PC-3 (cell line): Measurements from ENCODE around the gene PCBP3. TPM values are rescaled to one million over a fixed set of nuclear protein-coding genes. Genes with fewer than 3 reads are reported as not detected.
A peak's percentile ranks its signal among the peaks of the same experiment; 100 is the strongest.

ENCODE experiments used
- ATAC-seq: fragments of 200-7000 bp; cut with Tn5 transposase; 2 replicates; pipeline ENCODE4 v1.9.1; 2020; ENCODE audit warnings: mild to moderate bottlenecking, moderate library complexity
- BruUV-seq: library from RNA; stranded (reverse); fragments of 400-500 nt; replicated peaks from 2 replicates; lab custom pipeline; 2021; lab: Mats Ljungman, UMichigan
- CTCF ChIA-PET: fragments of 300-600 bp; sonication (Branson Sonifier 250); formaldehyde crosslinking; loops from one replicate; lab custom pipeline; 2022; ENCODE audit warnings: antibody characterized with exemption; lab: Charles Lee
- POLR2A ChIA-PET: fragments of 300-600 bp; sonication (Branson Sonifier 250); formaldehyde crosslinking; loops from one replicate; lab custom pipeline; 2022; ENCODE audit warnings: antibody characterized with exemption; ENCODE audit not compliant: unreplicated experiment; lab: Charles Lee
- DNase-seq: peaks from one replicate; pipeline ENCODE4 v3.0.0-alpha.2; 2015
- H2AFZ ChIP-seq: fragments of 300-600 bp; sonication (generic); 2 replicates; pipeline ENCODE4 v1.6.0; 2016; ENCODE audit warnings: antibody characterized with exemption, low read length
- H3F3A ChIP-seq: fragments of 300-600 bp; sonication (generic); one replicate; pipeline ENCODE4 v1.6.0; 2017; ENCODE audit warnings: antibody characterized with exemption, low read length, control low read depth, mild to moderate bottlenecking; ENCODE audit not compliant: unreplicated experiment
- H3K27ac ChIP-seq: fragments of 300-600 bp; sonication (generic); 2 replicates; pipeline ENCODE4 v1.5.1; 2016; ENCODE audit warnings: mild to moderate bottlenecking, low read length
- H3K27me3 ChIP-seq: fragments of 300-600 bp; sonication (generic); 2 replicates; pipeline ENCODE4 v1.6.1; 2016; ENCODE audit warnings: low read length, mixed read lengths
- H3K36me3 ChIP-seq: fragments of 300-600 bp; sonication (generic); 2 replicates; pipeline ENCODE4 v1.6.1; 2016; ENCODE audit warnings: low read depth, mixed run types, low read length, mixed read lengths
- H3K4me1 ChIP-seq: fragments of 300-600 bp; sonication (generic); 2 replicates; pipeline ENCODE4 v1.5.1; 2016; ENCODE audit warnings: low read length; ENCODE audit not compliant: insufficient read depth
- H3K4me2 ChIP-seq: fragments of 300-600 bp; sonication (generic); 2 replicates; pipeline ENCODE4 v1.6.0; 2016; ENCODE audit warnings: low read length
- H3K4me3 ChIP-seq: fragments of 300-600 bp; sonication (generic); 2 replicates; pipeline ENCODE4 v1.5.1; 2016; ENCODE audit warnings: mild to moderate bottlenecking, low read length, mixed read lengths
- H3K79me2 ChIP-seq: fragments of 300-600 bp; sonication (generic); 2 replicates; pipeline ENCODE4 v1.6.1; 2017; ENCODE audit warnings: low read length, mixed read lengths
- H3K9ac ChIP-seq: fragments of 300-600 bp; sonication (generic); 2 replicates; pipeline ENCODE4 v1.6.0; 2016; ENCODE audit warnings: mild to moderate bottlenecking, low read length
- H3K9me2 ChIP-seq: fragments of 300-600 bp; sonication (generic); replicated peaks from 2 replicates; pipeline ENCODE4 v1.6.1; 2016; ENCODE audit warnings: mixed run types, low read length, mixed read lengths
- H3K9me3 ChIP-seq: fragments of 300-600 bp; sonication (generic); 2 replicates; pipeline ENCODE4 v1.6.1; 2016; ENCODE audit warnings: low read length, mixed read lengths
- H4K20me1 ChIP-seq: fragments of 300-600 bp; sonication (generic); 2 replicates; pipeline ENCODE4 v1.6.1; 2016; ENCODE audit warnings: low read length, mixed read lengths
- CTCF ChIP-seq: fragments of 300-600 bp; sonication (generic); conservative IDR thresholded peaks from 2 replicates; pipeline ENCODE4 v1.5.1; 2017; ENCODE audit warnings: antibody characterized with exemption, low read depth, mild to moderate bottlenecking, low read length
- EZH2 ChIP-seq: fragments of 300-600 bp; sonication (generic); IDR thresholded peaks from one replicate; pipeline ENCODE4 v1.6.1; 2017; ENCODE audit warnings: antibody characterized with exemption, mild to moderate bottlenecking, low read length; ENCODE audit not compliant: unreplicated experiment
- EZH2phosphoT487 ChIP-seq: fragments of 300-600 bp; sonication (generic); IDR thresholded peaks from 2 replicates; pipeline ENCODE4 v1.6.1; 2018; ENCODE audit warnings: mild to moderate bottlenecking, antibody characterized with exemption, low read length, borderline replicate concordance
- intact Hi-C: fragments of 100-400 bp; cut with micrococcal nuclease; formaldehyde crosslinking; loops from 2 replicates; pipeline ENCODE4 v1.9.0; 2023
- total RNA-seq: library from RNA; depleted of rRNA; stranded (reverse); fragments of >200 nt; gene quantifications from 2 replicates; pipeline ENCODE4 v1.2.3, GENCODE V29; 2014

PCBP3 gene
- total RNA-seq, 1 experiment from 2014 or later: 2.4 TPM

GRCh38 chr21:45877821-45878469 lies 234.4 kb downstream of the PCBP3 start:
- Histone ChIP-seq H3K27me3 (no peaks in the 10 kb centered on the region), H3K9me2 (no peaks in the 10 kb centered on the region), H3K27ac (no peak overlapping the region), H3K4me3 (no peak overlapping the region), H3K79me2 (no peaks in the 10 kb centered on the region), H3K4me2 (no peak overlapping the region), H3K36me3 (no peaks in the 10 kb centered on the region), H3F3A (no peaks in the 10 kb centered on the region), H3K4me1 (peaks cover 16% of the 10 kb centered on the region), H4K20me1 (no peaks in the 10 kb centered on the region), H2AFZ (no peak overlapping the region), H3K9ac (no peak overlapping the region), H3K9me3 (no peaks in the 10 kb centered on the region)
- ChIA-PET POLR2A (interaction anchor here (0.7 kb wide), 1 partner anchor 69 kb away, joined by 7 read pairs; no protein-coding TSS in a partner anchor), CTCF (no interaction called here)
- ATAC-seq (no peak), DNase-seq (no peak)
- TF ChIP-seq EZH2 (no peak), EZH2phosphoT487 (no peak), CTCF (no peak)
- intact Hi-C loops: no loop called here
- BruUV-seq: no TSS peak

GRCh38 chr21:45880097-45881068 lies 236.9 kb downstream of the PCBP3 start:
- POLR2A ChIA-PET: no interaction called here
- Histone ChIP-seq H3K4me3 (no peak overlapping the region), H3K27me3 (no peaks in the 10 kb centered on the region), H3K79me2 (no peaks in the 10 kb centered on the region), H3K36me3 (no peaks in the 10 kb centered on the region), H3K4me2 (peak overlapping the region; percentile 29; the same call in 1 of the 2 replicates), H3K9me3 (no peaks in the 10 kb centered on the region), H3K27ac (no peak overlapping the region), H3K9ac (no peak overlapping the region), H4K20me1 (no peaks in the 10 kb centered on the region), H3F3A (no peaks in the 10 kb centered on the region), H3K9me2 (no peaks in the 10 kb centered on the region), H2AFZ (peak overlapping the region; percentile 31), H3K4me1 (peaks cover 7% of the 10 kb centered on the region)
- intact Hi-C loops: loop anchor here (1.0 kb wide), 1 partner anchor 32 kb away; no protein-coding TSS in a partner anchor
- peak; percentile 91 for DNase-seq
- BruUV-seq: no TSS peak
- peak; percentile 98 for ATAC-seq
- CTCF ChIA-PET: interaction anchor here (0.6 to 1.5 kb wide), 6 partner anchors 10 to 133 kb away, joined by 3 to 5 read pairs (median 4); no protein-coding TSS in a partner anchor
- TF ChIP-seq EZH2phosphoT487 (no peak), EZH2 (no peak), CTCF (peak; percentile 90)
